WTC11 (cell line): ENCODE data around the gene CHKB. TPM values are rescaled to one million over a fixed set of nuclear protein-coding genes. Genes with fewer than 3 reads are reported as not detected.

Source experiments
- ATAC-seq: fragments of 200-7000 bp; cut with Tn5 transposase; 2 replicates; pipeline ENCODE4 v1.10.0; 2021; ENCODE audit warnings: mild to moderate bottlenecking, moderate library complexity
- CTCF ChIA-PET: fragments of 300-600 bp; sonication (Branson Sonifier 250); formaldehyde crosslinking; loops from one replicate; lab custom pipeline; 2021; ENCODE audit warnings: antibody characterized with exemption; lab: Charles Lee
- POLR2A ChIA-PET: fragments of 350-600 bp; sonication (Branson Sonifier 250); formaldehyde crosslinking; loops from one replicate; lab custom pipeline; 2021; ENCODE audit warnings: antibody characterized with exemption; lab: Charles Lee
- DNase-seq: peaks from one replicate; pipeline ENCODE4 v3.0.0; 2021; ENCODE audit warnings: low spot score
- H3K27ac Mint-ChIP-seq: 2 replicates; pipeline ENCODE4 v1.8.0; 2021; ENCODE audit warnings: mixed read lengths
- H3K27me3 Mint-ChIP-seq: 2 replicates; pipeline ENCODE4 v1.8.0; 2021; ENCODE audit warnings: low read depth, mild to moderate bottlenecking, moderate library complexity, mixed read lengths
- H3K36me3 Mint-ChIP-seq: 2 replicates; pipeline ENCODE4 v1.8.0; 2021; ENCODE audit warnings: mixed read lengths
- H3K4me1 Mint-ChIP-seq: 2 replicates; pipeline ENCODE4 v1.8.0; 2022; ENCODE audit warnings: mixed read lengths
- H3K4me3 Mint-ChIP-seq: 2 replicates; pipeline ENCODE4 v1.8.0; 2021; ENCODE audit warnings: mild to moderate bottlenecking, moderate library complexity, mixed read lengths
- H3K9me3 Mint-ChIP-seq: 2 replicates; pipeline ENCODE4 v1.8.0; 2021; ENCODE audit warnings: mixed read lengths
- ATF3 ChIP-seq: sonication (generic); formaldehyde crosslinking; conservative IDR thresholded peaks from 2 replicates; pipeline ENCODE4 v1.8.1; 2022; ENCODE audit warnings: mild to moderate bottlenecking, missing genetic modification reagents
- CDX4 ChIP-seq: fragments of 250-450 bp; sonication (Bioruptor Pico); IDR thresholded peaks from 2 replicates; pipeline ENCODE4 v1.9.0; 2021; ENCODE audit warnings: moderate library complexity, mild to moderate bottlenecking, inconsistent platforms, borderline replicate concordance
- E2F4 ChIP-seq: sonication (generic); formaldehyde crosslinking; IDR thresholded peaks from 2 replicates; pipeline ENCODE4 v1.8.1; 2022; ENCODE audit warnings: low read depth, mild to moderate bottlenecking, moderate library complexity, missing genetic modification reagents, borderline replicate concordance
- EMX1 ChIP-seq: fragments of 250-450 bp; sonication (Bioruptor Pico); IDR thresholded peaks from 2 replicates; pipeline ENCODE4 v1.8.0; 2021; ENCODE audit warnings: mild to moderate bottlenecking
- GABPB1 ChIP-seq: sonication (generic); formaldehyde crosslinking; IDR thresholded peaks from 2 replicates; pipeline ENCODE4 v1.8.1; 2023; ENCODE audit warnings: mild to moderate bottlenecking, missing genetic modification reagents
- GRHL2 ChIP-seq: fragments of 250-450 bp; sonication (Bioruptor Pico); IDR thresholded peaks from 2 replicates; pipeline ENCODE4 v1.8.0; 2022; ENCODE audit warnings: mild to moderate bottlenecking, moderate library complexity; ENCODE audit not compliant: insufficient replicate concordance, severe bottlenecking
- GTF2I ChIP-seq: fragments of 250-450 bp; sonication (Bioruptor Pico); conservative IDR thresholded peaks from 2 replicates; pipeline ENCODE4 v1.4.0; 2021; ENCODE audit warnings: mild to moderate bottlenecking
- KAT7 ChIP-seq: sonication (generic); formaldehyde crosslinking; IDR thresholded peaks from 2 replicates; pipeline ENCODE4 v1.8.1; 2023; ENCODE audit warnings: missing genetic modification reagents, mild to moderate bottlenecking, borderline replicate concordance
- NFE2L1 ChIP-seq: sonication (generic); formaldehyde crosslinking; IDR thresholded peaks from 2 replicates; pipeline ENCODE4 v1.8.1; 2023; ENCODE audit warnings: missing genetic modification reagents
- NR1H2 ChIP-seq: sonication (generic); formaldehyde crosslinking; IDR thresholded peaks from 2 replicates; pipeline ENCODE4 v1.9.0; 2021; ENCODE audit warnings: mild to moderate bottlenecking, moderate library complexity, missing genetic modification reagents
- NR3C1 ChIP-seq: sonication (generic); formaldehyde crosslinking; conservative IDR thresholded peaks from 2 replicates; pipeline ENCODE4 v1.8.1; 2023; ENCODE audit warnings: low read depth, mild to moderate bottlenecking, missing genetic modification reagents
- PRRX2 ChIP-seq: fragments of 250-450 bp; sonication (Bioruptor Pico); IDR thresholded peaks from 2 replicates; pipeline ENCODE4 v1.8.0; 2021; ENCODE audit warnings: mild to moderate bottlenecking
- ZBTB43 ChIP-seq: sonication (generic); formaldehyde crosslinking; IDR thresholded peaks from 2 replicates; pipeline ENCODE4 v1.8.1; 2023; ENCODE audit warnings: mild to moderate bottlenecking, missing genetic modification reagents
- ZNF232 ChIP-seq: sonication (generic); formaldehyde crosslinking; IDR thresholded peaks from 2 replicates; pipeline ENCODE4 v1.8.0; 2022; ENCODE audit warnings: mild to moderate bottlenecking, missing genetic modification reagents
- ZNF425 ChIP-seq: fragments of 250-450 bp; sonication (Bioruptor Pico); conservative IDR thresholded peaks from 2 replicates; pipeline ENCODE4 v1.9.0; 2021; ENCODE audit warnings: mild to moderate bottlenecking
- ZSCAN18 ChIP-seq: fragments of 250-450 bp; sonication (Bioruptor Pico); IDR thresholded peaks from 2 replicates; pipeline ENCODE4 v2.1.2; 2022; ENCODE audit warnings: mild to moderate bottlenecking, moderate library complexity
- total RNA-seq: library from RNA; stranded (reverse); gene quantifications from 3 replicates; pipeline ENCODE4 v1.2.3, GENCODE V29; 2021

Gene CHKB
- total RNA-seq, 1 experiment from 2014 or later, result 75.4 TPM

GRCh38 chr22:50599816-50600455, 17.3 kb upstream of the CHKB start (continued):
- no peak for TF ChIP-seq ZNF425 (CRISPR knock-in tag)
- TF ChIP-seq KAT7 (CRISPR knock-in tag), result peak; percentile 100
- TF ChIP-seq GTF2I (CRISPR knock-in tag), result no peak

GRCh38 chr22:50597097-50597496, 14.4 kb upstream of the CHKB start:
- no peaks in the 10 kb centered on the region for H3K9me3 Mint-ChIP-seq
- H3K4me1 Mint-ChIP-seq, result peaks cover 10% of the 10 kb centered on the region; the same call in 1 of the 2 replicates
- DNase-seq (no peak), ATAC-seq (no peak)
- no peak overlapping the region for H3K4me3 Mint-ChIP-seq
- H3K27me3 Mint-ChIP-seq, result peaks cover 57% of the 10 kb centered on the region
- H3K36me3 Mint-ChIP-seq, result no peaks in the 10 kb centered on the region
- POLR2A ChIA-PET, result no interaction called here
- CTCF ChIA-PET, result interaction anchor here (0.6 kb wide), 1 partner anchor 102 kb away, joined by 3 read pairs; no protein-coding TSS in a partner anchor
- TF ChIP-seq ATF3 (CRISPR knock-in tag), result no peak
- no peak for TF ChIP-seq CDX4 (CRISPR knock-in tag)
- TF ChIP-seq ZNF232, result no peak
- no peak for TF ChIP-seq PRRX2
- TF ChIP-seq NFE2L1, result no peak
- no peak for TF ChIP-seq EMX1 (CRISPR knock-in tag)
- TF ChIP-seq NR3C1, result no peak
- no peak for TF ChIP-seq ZSCAN18 (CRISPR knock-in tag)
- TF ChIP-seq NR1H2 (CRISPR knock-in tag), result no peak
- TF ChIP-seq GRHL2, result no peak
- TF ChIP-seq E2F4 (CRISPR knock-in tag), result no peak
- TF ChIP-seq ZNF425 (CRISPR knock-in tag), result no peak
- no peak for TF ChIP-seq ZBTB43
- TF ChIP-seq GABPB1 (CRISPR knock-in tag), result no peak
- H3K27ac Mint-ChIP-seq, result no peak overlapping the region
